Neural progenitor cell (in vitro differentiated cells): ENCODE results near the gene YOD1.

Experiments used
- EZH2 ChIP-seq: fragments of 200-600 bp; sonication (generic); IDR thresholded peaks from 2 replicates; pipeline ENCODE4 v1.6.1; 2017; ENCODE audit warnings: antibody characterized with exemption, mild to moderate bottlenecking, moderate library complexity
- EZH2phosphoT487 ChIP-seq: fragments of 200-600 bp; sonication (generic); IDR thresholded peaks from 2 replicates; pipeline ENCODE4 v1.6.1; 2017; ENCODE audit warnings: antibody characterized with exemption
- TF ChIP-seq, protein P1 (sequence below): fragments of 200-600 bp; sonication (generic); IDR thresholded peaks from 2 replicates; pipeline ENCODE4 v1.5.1; 2017; ENCODE audit warnings: antibody characterized with exemption, mild to moderate bottlenecking

- TF ChIP-seq, protein P1, sequence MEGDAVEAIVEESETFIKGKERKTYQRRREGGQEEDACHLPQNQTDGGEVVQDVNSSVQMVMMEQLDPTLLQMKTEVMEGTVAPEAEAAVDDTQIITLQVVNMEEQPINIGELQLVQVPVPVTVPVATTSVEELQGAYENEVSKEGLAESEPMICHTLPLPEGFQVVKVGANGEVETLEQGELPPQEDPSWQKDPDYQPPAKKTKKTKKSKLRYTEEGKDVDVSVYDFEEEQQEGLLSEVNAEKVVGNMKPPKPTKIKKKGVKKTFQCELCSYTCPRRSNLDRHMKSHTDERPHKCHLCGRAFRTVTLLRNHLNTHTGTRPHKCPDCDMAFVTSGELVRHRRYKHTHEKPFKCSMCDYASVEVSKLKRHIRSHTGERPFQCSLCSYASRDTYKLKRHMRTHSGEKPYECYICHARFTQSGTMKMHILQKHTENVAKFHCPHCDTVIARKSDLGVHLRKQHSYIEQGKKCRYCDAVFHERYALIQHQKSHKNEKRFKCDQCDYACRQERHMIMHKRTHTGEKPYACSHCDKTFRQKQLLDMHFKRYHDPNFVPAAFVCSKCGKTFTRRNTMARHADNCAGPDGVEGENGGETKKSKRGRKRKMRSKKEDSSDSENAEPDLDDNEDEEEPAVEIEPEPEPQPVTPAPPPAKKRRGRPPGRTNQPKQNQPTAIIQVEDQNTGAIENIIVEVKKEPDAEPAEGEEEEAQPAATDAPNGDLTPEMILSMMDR, result no peak
- no peak for TF ChIP-seq EZH2
- TF ChIP-seq EZH2phosphoT487, result no peak
These were observed 5.7 kb upstream of the YOD1 start for GRCh38 chr1:207056673-207057072.
